HK-2 (cell line): ENCODE results near the gene PINK1.
"Not testable (repeated sequence)": the region's sequence is repeated elsewhere in the genome, so short reads cannot be mapped to it uniquely, and the experiment has no call there.

Experiments used
- DNase-seq: peaks from one replicate; pipeline ENCODE4 v3.0.0-alpha.2; 2018; ENCODE audit not compliant: unreplicated experiment

Gene PINK1

DNA sequence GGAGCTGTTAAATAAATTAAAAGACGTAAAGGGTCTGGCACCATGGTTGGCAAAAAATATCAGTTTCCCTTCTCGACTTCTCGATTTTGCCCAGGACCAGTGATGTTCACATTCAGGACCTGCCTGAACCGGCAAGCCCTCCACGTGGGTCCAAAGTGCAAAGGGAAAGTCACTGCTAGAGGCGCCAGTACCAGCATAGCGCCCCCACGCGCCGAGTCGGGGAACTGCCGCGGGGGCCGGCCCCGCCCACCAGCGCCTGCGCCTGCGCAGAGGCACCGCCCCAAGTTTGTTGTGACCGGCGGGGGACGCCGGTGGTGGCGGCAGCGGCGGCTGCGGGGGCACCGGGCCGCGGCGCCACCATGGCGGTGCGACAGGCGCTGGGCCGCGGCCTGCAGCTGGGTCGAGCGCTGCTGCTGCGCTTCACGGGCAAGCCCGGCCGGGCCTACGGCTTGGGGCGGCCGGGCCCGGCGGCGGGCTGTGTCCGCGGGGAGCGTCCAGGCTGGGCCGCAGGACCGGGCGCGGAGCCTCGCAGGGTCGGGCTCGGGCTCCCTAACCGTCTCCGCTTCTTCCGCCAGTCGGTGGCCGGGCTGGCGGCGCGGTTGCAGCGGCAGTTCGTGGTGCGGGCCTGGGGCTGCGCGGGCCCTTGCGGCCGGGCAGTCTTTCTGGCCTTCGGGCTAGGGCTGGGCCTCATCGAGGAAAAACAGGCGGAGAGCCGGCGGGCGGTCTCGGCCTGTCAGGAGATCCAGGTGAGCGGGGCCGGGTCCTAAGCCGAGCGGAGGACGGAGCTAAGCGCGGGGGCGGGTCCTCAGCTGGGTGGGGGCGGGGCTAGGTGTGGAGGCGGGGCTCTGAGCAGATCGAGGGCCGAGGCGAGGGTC is at the start of gene PINK1:
Gene PINK1 (plus strand): TSS at position 269 of the 875 bp plus-strand sequence. CDS start 91 bp downstream, at position 360.
- peak; percentile 90 for DNase-seq

DNA sequence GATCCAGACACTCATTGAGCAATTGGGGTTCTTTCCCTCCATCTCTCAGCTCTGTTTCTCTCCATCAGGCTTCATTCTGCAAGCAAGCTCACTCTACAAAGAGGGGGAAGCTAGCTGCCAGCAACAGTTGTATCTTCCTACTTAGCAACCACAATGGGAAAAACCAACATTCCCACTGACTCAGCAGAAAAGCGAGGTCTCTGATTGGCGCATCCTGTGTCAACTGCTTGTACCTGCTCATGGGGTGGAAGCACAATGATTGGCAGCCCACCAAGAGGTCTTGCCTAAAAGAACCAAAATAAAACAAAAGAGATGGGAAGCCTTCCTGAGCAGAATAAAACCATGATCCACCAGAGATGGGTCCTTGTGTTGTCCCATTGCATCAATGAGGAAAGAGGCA is 48.4 kb upstream of the PINK1 start:
- DNase-seq: peak; percentile 16

DNA sequence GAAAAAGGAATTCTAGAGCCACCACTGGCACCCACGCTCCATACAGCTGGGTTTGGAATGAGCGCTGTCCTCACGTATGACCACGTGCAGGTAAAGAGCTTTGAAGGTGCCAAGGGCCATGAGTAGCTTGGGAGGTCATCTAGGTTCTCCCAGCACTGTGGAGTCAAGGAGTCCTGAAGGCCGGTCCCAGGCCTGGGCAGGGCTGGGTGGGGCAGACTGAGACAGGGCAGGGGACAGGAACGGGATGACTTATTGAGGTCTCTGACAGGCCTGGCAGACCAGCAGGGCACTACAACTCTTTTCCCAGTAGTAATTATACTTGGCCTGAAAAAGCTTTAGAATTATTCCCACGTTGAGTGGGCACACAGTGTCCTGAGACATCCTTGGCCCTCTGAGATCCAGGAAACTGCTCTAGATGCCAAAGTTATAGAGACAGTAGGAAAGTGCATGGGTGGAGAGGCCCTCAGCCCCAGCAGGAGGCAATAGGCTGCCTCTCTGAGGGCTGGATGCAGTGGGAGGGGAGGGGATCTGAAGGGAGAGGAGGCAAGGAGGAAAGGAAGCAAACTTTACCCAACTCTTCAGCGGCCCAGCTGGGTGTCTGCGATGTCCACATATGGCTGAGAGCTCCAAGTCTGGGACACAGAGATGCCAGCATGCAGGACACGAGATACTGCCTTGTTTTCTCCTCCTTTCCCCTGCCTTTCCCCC is 46.2 kb upstream of the PINK1 start:
- no peak for DNase-seq

DNA sequence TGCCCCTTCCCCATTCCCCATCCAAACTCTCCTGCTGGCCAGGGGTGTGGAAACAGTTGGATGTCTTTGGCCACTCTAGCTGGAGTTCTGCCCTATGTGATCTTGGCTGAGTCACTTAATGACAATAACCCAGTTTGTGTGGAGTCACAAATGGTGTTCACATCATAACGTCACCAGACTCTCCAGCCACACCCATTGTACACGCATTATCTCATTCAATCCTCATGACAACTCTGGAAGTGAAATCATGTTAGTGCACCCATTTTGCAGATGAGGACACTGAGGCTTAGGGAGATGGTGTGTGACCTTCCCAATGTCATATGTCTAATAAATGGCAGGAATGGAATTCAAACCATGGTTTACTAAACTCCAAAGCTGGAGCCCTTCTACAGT is 45.6 kb upstream of the PINK1 start:
- no peak for DNase-seq

DNA sequence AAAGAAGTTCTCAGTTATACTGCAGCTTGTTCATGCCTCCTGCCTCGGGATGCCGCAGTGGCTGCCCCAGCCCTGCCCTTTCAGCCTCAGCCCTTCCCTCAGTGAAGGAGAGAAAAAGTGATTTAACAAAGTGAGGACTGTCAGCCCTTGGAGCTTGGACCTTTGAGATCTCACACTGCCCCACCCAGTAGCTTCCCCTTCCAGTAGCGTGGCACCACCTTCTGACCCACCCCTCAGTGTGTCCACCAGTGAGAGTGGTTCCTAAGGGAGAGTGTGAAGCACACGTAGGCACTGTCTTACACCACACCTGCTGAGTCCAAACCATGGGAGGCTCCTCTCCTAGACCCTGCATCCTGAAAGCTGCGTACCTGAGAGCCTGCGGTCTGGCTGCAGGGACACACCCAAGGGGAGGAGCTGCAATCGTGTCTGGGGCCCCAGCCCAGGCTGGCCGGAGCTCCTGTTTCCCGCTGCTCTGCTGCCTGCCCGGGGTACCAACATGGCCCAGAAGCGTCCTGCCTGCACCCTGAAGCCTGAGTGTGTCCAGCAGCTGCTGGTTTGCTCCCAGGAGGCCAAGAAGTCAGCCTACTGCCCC is 44.5 kb upstream of the PINK1 start, which contains the start of gene CDA:
Gene CDA (plus strand): TSS at position 464 of the 592 bp plus-strand sequence. CDS start 33 bp downstream, at position 497.
- no peak for DNase-seq

DNA sequence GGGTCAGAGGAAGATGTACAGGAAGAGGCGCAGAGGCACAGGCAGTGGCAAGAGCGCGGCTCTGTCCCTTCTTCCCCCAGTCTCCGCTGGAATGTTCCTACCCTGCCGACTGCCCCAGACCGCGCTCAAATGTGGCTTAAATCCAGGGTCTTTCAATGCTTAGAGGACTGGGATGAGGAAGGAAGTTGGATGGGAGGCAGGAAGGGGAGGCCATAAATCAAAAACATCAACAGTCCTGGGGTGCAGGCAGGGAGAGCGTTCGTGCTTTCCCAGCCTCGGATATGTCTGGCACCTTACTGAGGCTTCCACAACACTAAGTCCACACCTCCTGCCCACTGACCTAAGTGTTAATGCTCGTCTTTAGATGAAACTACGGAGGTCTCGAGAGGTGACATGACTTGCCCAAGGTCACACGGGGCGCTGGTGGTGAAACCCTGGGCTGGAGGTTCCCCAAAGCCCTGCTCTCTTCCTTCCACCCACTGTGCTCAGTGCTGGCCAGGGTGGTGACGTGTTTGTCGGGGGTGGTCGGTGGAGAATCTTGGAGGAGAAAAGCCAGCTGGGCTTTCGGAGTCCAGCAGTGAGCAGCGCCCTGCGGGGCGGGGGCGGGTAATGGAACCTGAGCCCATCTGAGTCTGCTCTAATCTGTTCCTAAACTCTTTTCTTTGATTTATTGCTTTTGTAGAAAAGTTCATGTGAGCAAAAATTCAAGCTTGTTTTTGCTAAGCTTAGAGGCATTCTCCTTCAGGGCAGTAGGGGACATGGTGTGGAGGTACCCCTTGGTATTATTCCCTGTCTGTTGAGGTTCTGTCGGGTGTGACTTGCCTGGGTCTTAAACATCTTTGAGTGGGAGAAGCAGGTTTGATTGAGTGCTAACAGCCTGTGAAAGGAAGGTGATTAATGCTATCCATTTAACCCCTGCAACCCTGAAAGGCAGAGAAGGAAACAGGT is 43.7 kb upstream of the PINK1 start:
- DNase-seq: no peak

DNA sequence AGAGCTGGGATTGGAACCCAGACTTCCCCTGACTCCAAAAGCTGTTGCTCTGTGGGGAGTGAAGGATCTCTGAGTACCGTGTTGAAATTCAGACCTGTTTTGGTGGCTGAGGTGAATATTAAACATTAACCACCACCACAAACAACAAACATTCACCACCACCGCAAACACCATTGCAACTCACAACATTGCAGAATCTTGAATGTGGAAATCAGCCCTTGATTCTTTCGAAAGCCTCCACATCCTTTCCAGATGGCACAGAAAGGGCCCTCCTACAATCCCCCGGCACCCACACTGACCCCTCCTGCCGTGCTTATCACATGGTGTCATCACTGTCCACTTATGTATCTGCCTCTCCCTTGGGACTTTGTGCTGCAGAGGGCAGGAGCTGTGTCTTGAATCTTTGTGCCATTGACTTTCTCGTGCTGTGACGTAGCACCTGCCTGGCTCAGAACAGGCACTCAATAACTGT is 42.9 kb upstream of the PINK1 start:
- no peak for DNase-seq

DNA sequence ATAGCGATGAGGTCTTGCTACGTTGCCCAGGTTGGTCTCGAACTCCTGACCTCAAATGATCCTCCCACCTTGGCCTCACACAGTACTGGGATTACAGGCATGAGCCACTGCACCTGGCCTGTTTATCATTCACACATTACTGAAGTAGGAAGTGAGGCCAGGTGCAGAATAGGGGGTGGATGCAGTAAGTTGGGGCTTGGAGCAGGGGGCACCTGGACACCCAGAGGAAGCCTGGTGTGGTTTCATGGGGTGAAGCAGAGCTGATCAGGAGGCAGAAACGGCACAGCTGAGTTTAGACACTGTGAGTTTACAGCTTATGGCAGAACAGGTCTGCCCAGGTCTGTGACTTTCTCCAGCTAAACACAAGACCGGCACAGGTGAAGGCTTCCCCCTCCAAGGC is 39.5 kb upstream of the PINK1 start:
- no peak for DNase-seq

DNA sequence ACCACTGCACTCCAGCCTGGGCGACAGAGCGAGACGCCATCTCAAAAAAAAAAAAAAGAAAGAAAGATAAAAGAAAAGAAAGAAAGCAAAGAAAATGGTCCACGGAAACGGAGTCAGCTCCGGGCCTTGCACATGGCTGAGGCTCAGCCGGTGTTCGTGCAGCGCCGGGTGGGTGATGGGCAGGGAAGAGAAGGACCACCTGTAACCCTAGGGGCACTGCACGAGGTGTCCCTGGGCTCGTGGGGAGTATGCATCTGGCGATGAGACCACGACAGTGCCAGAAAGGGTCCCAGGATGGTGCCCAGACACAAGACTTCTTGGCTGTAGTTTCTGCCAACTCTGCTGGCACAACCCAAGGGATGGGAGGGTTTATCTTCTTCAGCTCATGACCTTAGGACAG is 38.5 kb upstream of the PINK1 start:
- DNase-seq: no peak

DNA sequence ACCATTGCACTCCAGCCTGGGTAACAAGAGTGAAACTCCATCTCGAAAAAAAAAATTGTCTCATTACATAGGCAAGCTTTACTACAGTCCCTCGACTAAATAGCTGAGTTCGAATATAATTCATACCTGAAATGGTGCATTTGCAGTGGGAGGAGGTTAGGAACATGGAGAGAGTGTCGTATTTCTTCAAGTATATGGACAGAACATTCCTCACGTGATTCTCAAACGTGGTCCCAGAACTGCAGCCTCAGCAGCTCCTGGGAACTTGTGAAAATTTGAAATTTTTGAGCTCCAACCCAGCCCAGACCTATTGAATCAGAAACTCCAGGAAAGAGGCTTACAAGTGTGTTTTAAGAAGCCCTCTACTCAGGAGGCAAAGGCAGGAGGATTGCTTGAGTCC is 37.2 kb upstream of the PINK1 start:
- DNase-seq: no peak

DNA sequence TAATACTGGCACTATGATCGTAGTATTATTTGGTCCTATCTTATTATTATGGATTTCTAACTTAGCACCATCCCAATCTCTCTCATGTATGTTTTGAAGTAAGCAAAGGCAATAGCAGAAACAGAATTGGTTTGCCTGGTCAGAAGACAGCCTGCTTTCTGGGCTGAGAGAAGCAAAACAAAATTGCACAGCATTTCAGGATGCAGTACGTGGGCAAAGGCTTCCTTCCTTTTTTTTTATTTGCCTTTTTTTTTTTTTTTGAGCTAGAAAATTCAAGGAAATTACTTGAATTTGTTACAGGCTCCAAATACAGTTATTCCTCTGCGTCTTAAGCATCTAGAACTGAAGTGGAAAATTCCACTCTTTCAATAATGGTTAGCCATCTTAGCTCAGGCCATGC is 35.6 kb upstream of the PINK1 start:
- no peak for DNase-seq

DNA sequence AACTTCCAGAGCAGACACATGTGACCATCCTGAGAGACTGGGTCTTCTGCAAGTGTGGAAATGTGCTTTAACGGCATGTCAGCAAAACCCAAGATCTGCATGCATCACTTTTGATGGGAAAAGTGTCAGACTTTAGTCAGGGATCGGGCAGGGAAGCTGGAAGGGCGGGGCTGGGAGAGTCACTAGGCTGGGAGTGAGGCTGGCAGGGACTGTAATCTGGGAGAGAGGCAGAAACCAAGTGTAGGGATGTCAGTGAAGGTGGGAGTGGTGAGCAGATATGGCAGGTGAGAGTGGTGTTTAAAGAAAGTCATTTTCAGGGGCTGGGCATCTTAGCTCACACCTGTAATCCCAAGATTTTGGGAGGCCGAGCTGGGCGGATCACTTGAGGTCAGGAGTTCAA is 33.1 kb upstream of the PINK1 start:
- DNase-seq: no peak

DNA sequence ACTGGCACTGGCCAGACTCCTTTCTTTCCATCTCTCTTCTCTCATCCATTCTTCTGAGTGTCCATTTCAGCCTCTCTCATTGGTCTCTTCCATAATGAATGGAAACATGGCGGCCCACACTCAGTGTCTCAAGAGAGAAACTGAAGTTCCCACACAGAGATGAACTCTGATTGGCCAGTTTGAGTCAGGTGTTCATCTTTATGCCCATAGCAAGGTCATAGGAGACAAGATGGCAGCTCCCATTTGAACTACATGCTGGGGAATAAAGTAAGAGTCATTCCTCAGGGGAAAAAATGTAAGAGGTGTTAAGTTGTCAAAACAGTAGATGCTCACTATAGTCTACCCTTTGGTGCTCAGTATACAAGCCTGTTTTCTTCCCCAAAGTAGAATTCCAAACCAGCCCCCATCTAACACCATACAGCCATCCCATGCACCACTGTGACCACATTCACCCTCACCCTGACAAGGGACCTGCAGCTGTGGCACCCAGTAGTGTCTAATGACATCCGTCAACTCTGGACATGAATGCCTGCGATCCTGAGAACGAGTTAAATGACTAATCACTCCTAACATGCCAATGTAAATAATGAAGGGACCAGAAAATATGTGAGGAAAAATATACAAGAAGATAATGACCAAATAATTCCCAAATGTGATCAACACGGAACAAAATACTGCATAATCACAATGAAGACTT is 32.0 kb upstream of the PINK1 start:
- DNase-seq: no peak

DNA sequence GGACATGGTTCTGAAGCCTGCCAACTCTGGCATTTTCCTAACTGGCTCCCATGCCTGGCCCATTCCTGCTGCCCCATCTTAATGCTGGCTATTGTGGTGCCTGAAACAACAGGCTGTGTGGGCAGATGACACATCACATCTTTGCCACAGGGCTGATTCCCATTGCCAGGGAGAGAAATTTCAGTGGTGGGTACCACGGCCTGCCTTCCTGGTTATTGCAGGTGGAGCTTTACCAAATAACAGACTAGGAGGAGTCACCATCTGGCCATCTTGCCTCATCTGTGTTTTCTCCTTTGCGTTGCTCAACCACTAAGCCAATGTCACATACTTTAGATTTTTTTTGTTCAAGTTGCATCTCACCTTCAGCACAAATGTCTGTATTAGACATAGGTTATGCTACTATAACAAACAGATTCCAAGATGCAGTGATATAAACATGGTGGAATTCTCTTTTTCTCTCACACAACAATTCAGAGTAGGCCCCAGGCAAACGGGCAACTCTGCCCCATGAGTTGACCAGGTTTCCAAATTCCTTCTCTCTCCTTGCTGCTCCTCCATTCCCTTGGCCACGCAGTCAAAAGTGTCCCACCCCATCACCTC is 30.3 kb upstream of the PINK1 start:
- no peak for DNase-seq

DNA sequence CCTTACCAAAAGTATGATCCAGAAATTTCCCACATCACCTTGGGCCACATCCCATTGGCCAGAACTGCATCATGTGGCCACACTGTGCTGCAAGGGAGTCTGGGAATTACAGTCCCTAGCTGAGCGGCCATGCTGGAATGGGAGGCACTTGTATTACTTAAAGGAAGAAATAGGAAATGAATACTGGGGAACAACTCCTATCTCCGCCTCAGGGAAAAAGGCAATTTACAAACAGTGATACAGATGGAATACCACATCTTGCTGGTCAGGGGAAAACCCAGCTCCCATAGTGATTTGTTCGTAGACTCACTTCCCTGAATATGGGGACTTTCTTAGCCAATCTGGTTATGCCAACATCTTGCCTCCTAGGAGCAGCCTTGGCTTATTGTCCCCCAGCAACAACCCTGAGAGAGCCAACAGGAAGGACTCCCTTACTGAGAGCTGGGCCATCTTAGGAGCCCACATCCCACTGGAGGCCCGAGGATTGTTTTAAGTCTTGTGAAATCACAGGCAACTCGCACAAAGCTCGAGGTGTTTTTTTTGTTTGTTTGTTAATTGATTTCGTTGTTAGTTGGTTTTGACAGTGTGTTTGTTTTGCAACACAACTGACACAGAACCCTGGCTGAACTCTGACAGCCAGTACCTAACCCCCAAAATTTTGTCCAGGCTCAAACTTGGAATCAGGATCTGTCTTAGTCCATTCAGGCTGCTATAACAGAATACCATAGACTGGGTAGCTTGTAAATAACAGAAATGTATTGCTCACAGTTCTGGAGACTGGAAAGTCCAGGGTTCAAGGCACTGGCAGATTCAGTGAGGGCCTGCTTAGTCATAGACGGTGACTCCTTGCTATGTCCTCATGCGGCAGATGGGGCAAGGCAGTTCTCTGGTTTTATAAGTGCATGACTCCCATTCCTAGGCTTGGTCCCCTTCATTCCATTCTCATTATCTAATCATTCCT is 29.5 kb upstream of the PINK1 start:
- DNase-seq: peak; percentile 62

DNA sequence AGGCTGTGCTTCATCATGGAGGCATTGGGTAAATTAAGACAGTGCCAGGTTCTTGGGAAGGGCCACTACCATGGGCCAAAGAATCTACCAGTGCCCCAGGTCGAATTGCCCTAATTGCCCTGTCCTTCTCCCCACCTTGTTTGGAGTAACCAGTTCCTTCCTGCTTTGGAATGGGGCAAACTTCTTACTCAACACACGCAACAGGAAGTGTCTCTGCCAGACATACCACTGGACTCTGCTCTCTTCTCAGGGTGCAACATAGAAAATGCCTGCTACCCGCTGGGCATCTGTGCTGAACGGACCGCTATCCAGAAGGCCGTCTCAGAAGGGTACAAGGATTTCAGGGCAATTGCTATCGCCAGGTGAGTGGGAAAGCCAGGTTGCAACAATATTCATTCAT is 28.6 kb upstream of the PINK1 start:
- DNase-seq: no peak

DNA sequence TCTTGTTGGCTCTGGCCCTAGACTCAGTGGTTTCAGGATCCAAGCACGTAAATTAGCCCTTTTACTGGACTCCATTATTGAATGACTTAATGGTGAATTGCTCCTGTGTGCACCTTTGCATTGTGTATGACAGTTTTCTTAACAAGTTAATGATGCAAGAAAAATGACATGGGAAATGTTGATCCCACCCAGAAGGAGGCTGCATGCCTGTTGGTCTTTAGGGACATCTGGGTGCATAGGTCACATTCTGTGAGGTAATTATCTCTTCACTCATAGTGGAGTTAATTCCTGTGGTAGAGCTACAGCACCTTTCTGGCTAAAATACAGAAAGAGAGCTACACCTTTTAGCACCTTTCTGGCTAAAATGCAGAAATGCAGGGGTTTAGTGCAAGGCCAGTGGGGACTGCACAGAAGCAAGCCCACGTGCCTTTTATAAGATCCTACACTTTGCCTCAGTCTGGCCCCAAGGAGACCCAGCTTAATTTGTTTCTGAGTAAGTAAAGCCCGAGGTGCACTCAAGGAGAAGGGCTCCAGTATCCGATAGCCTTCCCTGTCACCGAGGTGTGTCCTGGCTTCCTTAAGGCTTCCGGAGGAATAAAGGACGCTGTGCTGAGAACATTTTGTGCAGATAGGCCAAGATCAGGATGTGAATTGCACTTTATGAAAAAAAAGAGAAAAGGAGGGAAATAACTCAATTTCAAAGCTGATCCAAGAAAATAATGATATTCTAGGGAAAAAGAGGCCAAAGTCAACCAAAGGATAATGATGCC is 26.3 kb upstream of the PINK1 start:
- DNase-seq: not testable (repeated sequence)

DNA sequence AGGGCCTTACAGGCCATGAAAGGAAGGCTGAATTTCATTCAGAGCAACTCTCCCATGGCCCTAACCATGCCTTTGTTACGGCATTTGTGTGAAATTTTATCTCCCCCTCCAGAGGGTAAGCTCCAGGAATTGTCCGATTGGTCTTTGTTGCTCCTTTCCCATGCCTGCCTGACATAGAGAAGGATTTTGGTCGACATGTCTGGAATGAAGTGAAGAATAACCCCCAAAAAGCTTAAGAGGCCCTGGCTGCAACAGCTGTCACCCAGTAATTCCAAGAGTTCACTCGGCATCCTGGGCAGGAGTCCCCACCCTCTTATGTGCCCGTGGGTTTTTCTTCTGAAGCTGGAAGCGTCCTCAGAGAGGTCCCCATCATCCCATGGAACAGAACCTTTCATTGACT is 23.7 kb upstream of the PINK1 start:
- DNase-seq: no peak
